OCI-M1 (cell line): ENCODE measurements around the gene KRTAP4-16.
"Not testable (repeated sequence)": the region's sequence is repeated elsewhere in the genome, so short reads cannot be mapped to it uniquely, and the experiment has no call there.

Experiments used
- DNase-seq: peaks from one replicate; lab custom pipeline; 2025; lab: John Stamatoyannopoulos, UW

The KRTAP4-16 gene

DNA sequence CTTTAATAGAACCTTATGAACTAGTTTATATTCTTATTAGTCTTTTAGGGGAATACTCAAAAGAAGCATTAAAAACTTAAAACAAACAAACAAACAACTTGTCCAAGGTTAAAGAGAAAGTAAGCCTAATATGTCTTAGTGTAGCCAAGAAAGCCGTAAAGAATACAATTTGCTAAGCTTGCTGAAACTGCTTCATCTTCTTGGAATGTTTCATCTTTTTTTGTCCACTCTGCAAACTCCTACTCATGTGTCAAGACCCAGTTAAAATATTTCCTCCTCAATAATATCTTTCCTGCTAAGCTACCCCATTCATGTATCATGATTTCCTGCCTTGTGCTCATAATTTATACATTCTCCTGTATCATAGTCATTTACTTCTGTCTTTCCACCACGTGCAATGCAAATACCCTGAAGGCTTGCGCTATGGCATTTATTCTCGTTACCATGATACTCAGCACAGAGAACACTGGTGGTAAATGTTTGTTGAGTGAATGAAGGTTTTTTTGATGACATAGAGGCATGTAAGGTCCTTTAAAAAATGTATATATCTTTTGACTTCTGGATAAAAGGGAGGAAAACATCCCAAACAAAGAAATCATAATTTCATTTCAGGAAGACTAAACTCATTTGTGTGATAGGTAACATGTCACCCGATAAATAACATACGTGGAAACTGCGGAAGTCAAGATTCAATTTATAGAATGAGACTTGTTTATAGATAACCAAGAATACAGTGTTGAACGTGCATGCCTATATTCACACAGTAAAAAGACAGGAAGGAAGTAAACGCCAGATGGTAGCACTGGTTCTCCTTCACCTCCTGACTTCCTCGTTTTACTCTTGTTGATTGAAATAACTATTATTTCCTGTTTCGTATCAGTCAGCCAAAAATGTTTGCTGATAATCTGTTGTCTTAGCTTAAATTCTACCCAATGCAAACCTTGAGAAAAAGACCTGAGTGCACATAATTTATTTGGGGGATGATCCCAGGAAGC lies 18.0 kb upstream of the KRTAP4-16 start:
- peak; percentile 11 for DNase-seq

DNA sequence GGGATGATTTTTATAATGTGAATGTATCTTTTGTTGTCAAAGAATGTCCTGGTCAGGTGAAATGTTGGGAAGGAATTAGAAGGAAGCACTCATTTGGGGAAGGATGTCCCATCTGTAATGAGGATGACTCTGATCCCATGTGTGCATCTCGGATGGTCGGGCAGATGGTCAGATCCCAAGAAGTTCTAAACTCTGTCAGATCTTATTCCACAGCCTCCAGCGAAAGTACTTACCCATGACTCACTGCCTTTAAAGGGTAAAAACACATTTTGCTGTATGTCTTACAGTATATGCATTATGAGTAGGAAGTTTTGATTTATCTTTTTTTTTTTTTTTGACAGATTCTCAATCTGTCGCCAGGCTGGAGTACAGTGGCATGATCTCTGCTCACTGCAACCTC lies 16.7 kb upstream of the KRTAP4-16 start:
- DNase-seq, result no peak

DNA sequence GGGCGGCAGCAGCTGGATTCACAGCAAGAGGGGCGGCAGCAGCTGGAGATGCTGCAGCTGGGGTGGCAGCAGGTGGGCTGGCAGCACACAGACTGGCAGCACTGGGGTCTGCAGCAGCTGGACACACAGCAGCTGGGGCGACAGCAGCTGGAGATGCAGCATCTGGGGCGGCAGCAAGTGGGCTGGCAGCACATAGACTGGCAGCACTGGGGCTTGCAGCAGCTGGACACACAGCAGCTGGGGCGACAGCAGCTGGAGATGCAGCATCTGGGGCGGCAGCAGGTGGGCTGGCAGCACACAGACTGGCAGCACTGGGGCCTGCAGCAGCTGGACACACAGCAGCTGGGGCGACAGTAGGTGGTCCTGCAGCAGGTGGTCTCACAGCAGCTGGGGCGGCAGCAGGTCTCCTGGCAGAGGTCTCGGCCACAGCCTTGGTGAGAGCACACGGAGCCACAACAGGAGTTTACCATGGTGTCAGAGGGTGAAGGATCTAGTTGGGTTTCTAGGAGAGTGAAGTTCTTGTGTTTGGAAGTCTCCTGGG lies 15.9 kb upstream of the KRTAP4-16 start, which contains the start of gene KRTAP4-11:
Gene KRTAP4-11, minus strand, starts transcription at position 528 of the 541 bp plus-strand sequence. Its CDS starts 58 bp downstream, at position 470.
- not testable (repeated sequence) for DNase-seq

DNA sequence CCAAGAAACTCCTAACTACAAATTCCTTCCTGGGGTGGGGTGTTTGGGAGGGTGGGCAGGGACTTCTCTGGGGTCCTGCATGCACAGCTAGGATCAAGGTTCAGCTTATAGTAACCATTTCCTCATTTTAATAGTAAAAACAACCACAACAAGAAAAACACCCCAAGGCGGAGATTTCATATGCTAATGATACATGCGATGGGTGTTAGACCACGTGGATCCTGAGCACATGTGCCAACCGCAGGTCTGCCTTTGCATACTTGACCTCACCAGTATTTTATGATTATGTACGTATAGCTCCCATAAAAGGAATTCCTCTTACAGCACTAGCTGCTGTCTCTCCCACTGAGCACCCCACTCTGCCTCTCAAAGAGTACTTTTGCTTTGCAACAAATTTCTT lies 14.3 kb upstream of the KRTAP4-16 start:
- no peak for DNase-seq

DNA sequence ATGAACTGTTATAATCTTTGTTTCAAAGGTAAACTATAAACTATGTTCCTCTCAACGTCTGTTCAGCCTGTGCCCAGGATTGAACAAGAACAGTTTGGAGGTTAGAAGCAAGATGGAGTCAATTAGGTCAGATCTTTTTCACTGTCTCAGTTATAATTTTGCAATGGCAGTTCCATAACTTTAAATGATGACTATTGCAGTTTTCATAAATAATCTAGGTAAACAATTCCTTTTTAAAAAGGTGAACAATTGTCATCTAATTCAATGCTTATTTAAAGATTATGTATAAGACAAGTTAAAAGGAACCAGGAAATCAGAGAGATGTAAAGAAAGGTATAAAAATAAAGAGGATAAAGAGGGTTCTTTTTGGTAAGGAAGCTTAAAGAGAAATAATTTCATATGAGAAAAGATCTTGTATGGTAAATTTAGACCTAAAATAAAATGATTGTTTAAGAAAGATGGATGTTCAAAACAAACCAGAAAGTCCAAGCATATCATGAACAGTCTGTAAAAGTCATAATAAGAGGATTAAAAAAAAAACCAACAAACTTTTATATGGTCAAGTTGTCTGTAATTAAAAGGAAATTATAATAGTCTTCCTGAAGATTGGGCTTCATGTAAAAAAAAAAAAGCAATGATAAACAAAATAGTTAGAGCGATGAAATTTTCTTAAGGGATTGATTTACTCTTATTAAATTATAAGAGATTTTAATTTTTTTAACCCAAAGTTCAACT lies 9.3 kb upstream of the KRTAP4-16 start:
- no peak for DNase-seq

DNA sequence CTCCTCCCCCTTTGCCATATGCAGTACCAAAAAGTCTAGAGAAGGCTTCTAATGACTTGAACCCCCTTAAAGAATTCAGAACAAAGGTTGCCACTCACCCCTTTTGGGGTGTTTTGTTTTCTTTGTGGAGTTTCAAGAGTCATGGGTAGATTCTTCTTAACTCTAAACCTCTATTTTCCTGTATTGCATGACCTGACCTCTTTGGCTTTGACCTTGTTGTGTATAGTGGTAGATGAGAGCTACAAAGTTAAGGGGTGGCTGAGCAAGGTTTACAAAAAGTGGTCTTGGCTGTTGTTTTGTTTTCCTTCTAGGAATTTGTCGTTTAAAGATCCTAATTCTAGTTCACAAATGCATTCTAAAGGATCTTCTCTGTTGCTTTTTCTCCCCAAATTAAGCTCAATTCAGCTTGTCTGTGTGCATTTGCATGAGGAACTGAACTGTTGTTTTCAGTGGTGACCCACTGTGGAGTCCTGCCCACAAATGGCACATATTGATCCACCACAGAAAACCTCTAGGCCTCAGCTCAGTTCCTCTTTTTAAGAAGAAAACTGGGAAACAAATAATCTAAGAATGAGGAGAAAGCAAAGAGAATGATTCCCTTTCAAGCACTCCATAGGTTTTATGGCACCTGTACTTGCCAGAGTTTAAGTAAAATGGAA lies 6.8 kb upstream of the KRTAP4-16 start:
- not testable (repeated sequence) for DNase-seq

DNA sequence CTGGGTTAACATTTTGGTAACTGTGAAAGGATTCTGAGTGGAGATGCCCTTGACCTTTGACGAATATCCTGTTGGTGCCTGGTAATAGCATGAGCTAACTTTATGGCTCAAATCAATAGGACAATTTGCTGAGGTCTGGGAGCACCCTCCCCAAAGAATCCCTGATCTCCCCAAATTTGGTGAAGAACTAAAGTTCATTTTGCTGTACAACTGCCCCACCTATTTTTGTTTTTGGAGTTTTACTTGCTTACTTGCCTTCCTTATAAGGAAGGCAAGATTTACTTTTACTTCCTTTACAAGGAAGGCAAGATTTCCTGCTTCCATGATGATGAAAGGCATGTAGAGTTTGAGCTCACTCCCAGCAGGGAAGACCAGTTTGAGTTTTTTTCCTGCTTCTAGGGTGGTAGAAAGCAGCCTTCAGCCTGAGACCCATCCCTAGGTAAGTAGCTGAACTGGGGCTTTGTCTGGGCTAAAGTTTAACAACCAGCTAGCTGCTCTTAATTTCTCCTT lies 6.0 kb upstream of the KRTAP4-16 start:
- no peak for DNase-seq

DNA sequence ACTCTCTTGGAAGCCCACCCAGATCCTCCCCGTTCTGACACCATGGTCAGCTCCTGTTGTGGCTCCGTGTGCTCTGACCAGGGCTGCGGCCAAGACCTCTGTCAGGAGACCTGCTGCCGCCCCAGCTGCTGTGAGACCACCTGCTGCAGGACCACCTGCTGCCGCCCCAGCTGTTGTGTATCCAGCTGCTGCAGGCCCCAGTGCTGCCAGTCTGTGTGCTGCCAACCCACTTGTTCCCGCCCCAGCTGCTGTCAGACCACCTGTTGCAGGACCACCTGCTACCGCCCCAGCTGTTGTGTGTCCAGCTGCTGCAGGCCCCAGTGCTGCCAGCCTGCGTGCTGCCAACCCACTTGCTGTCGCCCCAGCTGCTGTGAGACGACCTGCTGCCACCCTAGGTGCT lies 3.3 kb upstream of the KRTAP4-16 start, which contains the start of gene KRTAP4-9:
Gene KRTAP4-9, plus strand, starts transcription at position 43 of the 400 bp plus-strand sequence. Its CDS starts 0 bp downstream, at position 43.
- DNase-seq, result not testable (repeated sequence)

DNA sequence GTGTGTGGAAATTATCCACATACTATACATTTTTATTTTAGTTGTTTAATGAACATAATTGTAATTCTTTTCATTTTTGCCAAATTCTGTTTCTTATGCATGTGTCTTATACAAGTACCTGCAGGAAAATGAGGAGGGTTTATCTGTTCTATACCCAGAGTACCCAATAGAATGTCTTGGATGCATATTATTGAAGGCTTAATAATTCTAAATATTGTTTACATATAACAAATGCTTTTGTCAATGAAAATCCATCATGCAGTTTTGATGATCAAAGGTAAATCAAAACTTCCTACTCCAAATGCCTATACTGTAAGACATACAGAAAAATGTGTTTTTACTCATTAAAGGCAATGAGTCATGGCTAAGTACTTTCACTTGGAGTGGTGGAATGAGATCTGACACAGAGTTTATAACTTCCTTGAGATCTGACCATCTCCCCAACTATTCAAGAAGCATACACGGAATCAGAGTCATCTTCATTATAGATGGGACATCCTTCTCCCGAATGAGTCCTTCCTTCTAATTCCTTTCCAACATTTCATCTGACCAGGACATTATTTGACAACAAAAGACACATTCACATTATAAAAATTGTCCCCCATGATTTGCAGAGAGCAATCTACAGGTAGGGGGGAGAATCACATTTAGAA lies 2.5 kb upstream of the KRTAP4-16 start:
- DNase-seq, result not testable (repeated sequence)

DNA sequence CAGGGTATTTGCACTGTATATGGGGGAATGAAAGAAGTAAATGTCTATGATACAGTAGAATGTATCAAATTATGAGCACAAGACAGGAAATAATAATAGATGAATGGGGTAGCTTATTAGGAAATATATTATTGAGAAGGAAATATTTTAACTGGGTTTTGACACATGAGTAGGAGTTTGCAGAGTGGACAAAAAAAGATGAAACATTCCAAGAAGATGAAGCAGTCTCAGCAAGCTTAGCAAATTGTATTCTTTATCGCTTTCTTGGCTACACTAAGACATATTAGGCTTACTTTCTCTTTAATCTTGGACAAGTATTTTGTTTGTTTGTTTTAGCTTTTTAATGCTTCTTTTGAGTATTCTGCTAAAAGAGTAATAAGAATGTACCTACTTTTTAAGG lies 1.9 kb upstream of the KRTAP4-16 start:
- no peak for DNase-seq

DNA sequence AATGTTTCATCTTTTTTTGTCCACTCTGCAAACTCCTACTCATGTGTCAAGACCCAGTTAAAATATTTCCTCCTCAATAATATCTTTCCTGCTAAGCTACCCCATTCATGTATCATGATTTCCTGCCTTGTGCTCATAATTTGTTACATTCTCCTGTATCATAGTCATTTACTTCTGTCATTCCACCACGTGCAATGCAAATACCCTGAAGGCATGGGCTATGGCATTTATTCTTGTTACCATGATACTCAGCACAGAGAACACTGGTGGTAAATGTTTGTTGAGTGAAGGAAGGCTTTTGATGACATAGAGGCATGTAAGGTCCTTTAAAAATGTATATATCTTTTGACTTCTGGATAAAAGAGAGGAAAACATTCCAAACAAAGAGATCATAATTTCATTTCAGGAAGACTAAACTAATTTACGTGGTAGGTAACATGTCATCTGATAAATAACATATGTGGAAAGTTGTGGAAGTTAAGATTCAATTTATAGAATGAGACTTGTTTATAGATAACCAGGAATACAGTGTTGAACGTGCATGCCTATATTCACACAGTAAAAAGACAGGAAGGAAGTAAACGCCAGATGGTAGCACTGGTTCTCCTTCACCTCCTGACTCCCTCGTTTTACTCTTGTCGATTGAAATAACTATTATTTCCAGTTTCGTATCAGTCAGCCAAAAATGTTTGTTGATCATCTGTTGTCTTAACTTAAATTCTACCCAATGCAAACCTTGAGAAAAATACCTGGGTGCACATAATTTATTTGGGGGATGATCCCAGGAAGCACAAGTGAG lies 2.1 kb downstream of the KRTAP4-16 start:
- not testable (repeated sequence) for DNase-seq

DNA sequence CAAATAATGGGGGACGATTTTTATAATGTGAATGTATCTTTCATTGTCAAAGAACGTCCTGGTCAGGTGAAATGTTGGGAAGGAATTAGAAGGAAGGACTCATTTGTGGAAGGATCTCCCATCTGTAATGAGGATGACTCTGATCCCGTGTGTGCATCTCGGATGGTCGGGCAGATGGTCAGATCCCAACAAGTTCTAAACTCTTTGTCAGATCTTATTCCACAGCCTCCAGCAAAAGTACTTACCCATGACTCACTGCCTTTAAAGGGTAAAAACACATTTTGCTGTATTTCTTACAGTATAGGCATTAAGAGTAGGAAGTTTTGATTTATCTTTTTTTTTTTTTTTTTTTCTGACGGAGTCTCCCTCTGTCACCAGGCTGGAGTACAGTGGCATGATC lies 3.5 kb downstream of the KRTAP4-16 start:
- no peak for DNase-seq

DNA sequence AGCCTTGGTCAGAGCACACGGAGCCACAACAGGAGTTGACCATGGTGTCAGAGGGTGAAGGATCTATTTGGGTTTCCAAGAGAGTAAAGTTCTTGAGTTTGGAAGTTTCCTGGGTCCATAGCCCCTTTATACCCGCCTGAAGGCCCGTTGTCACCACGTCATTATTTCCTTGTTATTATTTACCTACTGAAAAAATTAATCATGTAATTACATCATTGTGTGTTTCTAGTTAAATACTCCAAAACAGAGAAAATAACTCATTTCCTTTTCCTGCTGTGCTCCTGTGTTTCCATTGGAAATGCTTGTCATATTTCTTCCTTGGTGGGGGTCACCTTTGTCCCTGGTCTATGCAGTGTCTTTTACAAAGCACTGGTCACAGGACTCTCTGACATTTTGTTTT lies 4.0 kb downstream of the KRTAP4-16 start, which contains the start of gene KRTAP4-8:
Gene KRTAP4-8, minus strand, starts transcription at position 101 of the 400 bp plus-strand sequence. Its CDS starts 58 bp downstream, at position 43.
- DNase-seq, result no peak

DNA sequence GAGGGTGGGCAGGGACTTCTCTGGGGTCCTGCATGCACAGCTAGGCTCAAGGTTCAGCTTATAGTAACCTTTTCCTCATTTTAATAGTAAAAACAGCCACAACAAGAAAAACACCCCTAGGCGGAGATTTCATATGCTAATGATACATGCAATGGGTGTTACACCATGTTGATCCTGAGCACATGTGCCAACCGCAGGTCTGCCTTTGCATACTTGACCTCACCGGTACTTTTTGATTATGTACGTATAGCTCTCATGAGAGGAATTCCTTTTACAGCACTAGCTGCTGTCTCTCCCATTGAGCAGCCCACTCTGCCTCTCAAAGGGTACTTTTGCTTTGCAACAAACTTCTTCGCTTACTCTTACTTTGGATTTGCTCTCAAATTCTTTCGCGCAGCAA lies 6.0 kb downstream of the KRTAP4-16 start:
- no peak for DNase-seq

DNA sequence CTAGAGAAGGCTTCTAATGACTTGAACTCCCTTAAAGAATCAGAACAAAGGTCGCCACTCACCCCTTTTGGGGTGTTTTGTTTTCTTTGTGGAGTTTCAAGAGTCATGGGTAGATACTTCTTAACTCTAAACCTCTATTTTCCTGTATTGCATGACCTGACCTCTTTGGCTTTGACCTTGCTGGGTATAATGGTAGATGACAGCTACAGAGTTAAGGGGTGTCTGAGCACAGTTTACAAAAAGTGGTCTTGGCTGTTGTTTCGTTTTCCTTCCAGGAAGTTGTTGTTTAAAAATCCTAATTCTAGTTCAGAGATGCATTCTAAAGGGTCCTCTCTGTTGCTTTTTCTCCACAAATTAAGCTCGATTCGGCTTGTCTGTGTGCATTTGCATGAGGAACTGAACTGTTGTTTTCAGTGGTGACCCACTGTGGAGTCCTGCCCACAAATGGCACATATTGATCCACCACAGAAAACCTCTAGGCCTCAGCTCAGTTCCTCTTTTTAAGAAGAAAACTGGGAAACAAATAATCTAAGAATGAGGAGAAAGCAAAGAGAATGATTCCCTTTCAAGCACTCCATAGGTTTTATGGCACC lies 13.2 kb downstream of the KRTAP4-16 start:
- not testable (repeated sequence) for DNase-seq

DNA sequence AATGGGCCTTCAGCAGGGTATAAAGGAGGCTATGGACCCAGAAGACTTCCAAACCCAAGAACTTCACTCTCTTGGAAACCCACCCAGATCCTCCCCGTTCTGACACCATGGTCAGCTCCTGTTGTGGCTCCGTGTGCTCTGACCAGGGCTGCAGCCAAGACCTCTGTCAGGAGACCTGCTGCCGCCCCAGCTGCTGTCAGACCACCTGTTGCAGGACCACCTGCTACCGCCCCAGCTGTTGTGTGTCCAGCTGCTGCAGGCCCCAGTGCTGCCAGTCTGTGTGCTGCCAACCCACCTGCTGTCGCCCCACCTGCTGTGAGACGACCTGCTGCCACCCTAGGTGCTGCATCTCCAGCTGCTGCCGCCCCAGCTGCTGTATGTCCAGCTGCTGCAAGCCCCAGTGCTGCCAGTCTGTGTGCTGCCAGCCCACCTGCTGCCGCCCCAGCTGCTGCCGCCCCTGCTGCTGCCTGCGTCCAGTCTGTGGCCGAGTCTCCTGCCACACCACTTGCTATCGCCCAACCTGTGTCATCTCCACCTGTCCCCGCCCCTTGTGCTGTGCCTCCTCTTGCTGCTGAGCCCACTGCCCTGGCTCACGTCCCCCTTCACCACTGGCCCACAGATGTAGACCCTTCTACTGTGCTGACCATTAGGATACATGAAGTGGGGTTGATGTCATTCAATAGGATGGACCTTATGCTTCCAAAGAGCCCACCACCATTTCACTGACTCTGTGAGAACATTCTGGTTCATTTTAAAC lies 17.7 kb downstream of the KRTAP4-16 start, which contains the start of gene KRTAP4-7:
Gene KRTAP4-7, plus strand, starts transcription at position 51 of the 757 bp plus-strand sequence. Its CDS starts 57 bp downstream, at position 108.
- DNase-seq, result not testable (repeated sequence)

DNA sequence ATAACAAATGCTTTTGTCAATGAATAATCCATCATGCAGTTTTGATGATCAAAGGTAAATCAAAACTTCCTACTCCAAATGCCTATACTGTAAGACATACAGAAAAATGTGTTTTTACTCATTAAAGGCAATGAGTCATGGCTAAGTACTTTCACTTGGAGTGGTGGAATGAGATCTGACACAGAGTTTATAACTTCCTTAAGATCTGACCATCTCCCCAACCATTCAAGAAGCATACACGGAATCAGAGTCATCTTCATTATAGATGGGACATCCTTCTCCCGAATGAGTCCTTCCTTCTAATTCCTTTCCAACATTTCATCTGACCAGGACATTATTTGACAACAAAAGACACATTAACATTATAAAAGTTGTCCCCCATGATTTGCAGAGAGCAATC lies 18.6 kb downstream of the KRTAP4-16 start:
- not testable (repeated sequence) for DNase-seq

DNA sequence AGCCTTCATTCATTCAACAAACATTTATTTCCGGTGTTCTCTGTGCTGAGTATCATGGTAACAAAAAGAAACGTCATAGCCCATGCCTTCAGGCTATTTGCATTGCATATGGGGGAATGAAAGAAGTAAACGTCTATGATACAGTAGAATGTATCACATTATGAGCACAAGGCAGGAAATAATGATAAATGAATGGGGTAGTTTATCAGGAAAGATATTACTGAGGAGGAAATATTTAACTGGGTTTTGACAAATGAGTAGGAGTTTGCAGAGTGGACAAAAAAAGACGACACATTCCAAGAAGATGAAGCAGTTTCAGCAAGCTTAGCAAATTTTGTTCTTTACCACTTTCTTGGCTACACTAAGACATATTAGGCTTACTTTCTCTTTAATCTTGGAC lies 19.4 kb downstream of the KRTAP4-16 start:
- DNase-seq, result no peak

DNA sequence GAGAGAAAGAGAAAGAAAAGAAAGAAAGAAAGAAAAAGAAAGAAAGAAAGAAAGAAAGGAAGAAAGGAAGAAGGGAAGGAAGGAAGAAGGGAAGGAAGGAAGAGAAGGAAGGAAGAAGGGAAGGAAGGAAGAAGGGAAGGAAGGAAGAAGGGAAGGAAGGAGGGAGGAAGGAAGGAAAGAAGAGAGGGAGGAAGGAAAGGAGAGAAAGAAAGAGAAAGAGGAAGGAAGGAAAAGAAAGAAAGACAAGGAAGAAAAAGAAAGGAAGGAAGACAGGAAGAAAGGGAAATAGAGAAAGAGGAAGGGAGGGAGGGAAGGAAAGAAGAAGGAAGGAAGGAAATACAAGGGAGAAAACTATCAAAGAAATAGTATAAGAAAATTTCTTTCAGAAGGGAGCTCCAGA lies 25.2 kb downstream of the KRTAP4-16 start:
- DNase-seq, result no peak
